SU-DHL-6 (cell line): ENCODE measurements around the gene RSL1D1.

ENCODE experiments used
- CTCF ChIP-seq: fragments of 200-600 bp; sonication (generic); IDR thresholded peaks from one replicate; pipeline ENCODE4 v1.5.1; 2017; ENCODE audit warnings: antibody characterized with exemption, mild to moderate bottlenecking, low read length, moderate library complexity; ENCODE audit not compliant: insufficient read depth, poor library complexity, severe bottlenecking
- EZH2phosphoT487 ChIP-seq: fragments of 200-600 bp; sonication (generic), shearing (Covaris generic); conservative IDR thresholded peaks from 2 replicates; pipeline ENCODE4 v1.6.1; 2018; ENCODE audit warnings: mild to moderate bottlenecking, antibody characterized with exemption, low read length, moderate library complexity, mixed read lengths

- TF ChIP-seq CTCF (no peak), EZH2phosphoT487 (no peak)
Measured at GRCh38 chr16:11819798-11820197, 31.5 kb downstream of the RSL1D1 start.
